ENCODE data around the gene CLEC10A. TPM values are rescaled to one million over a fixed set of nuclear protein-coding genes. Genes with fewer than 3 reads are reported as not detected.
"Not testable (repeated sequence)": the region's sequence is repeated elsewhere in the genome, so short reads cannot be mapped to it uniquely, and the experiment has no call there.

Gene CLEC10A
- 1 to 10 TPM; 1.1 to 2.3 (median 1.3) TPM for polyA plus RNA-seq (ENCODE audit: insufficient read length in 4 of 4)

- no peak for DNase-seq (ENCODE audit: low read depth in 4 of 4, low spot score in 2 of 4)
These were observed at the start of gene CLEC10A for GRCh38 chr17:7079581-7080455. CLEC10A (minus strand) TSS chr17:7080251; CDS start chr17:7078812, 1,439 bp downstream.

- DNase-seq (ENCODE audit: low read depth in 4 of 4, low spot score in 2 of 4): no peak
These were observed 49.3 kb upstream of the CLEC10A start for GRCh38 chr17:7129311-7129710.

GRCh38 chr17:7128160-7128559 lies 48.1 kb upstream of the CLEC10A start:
- DNase-seq (ENCODE audit: low read depth in 4 of 4, low spot score in 2 of 4): no peak

- not testable (repeated sequence) for DNase-seq (ENCODE audit: low read depth in 4 of 4, low spot score in 2 of 4)
These were observed 47.5 kb upstream of the CLEC10A start for GRCh38 chr17:7127501-7127900.

- not testable (repeated sequence) for DNase-seq (ENCODE audit: low read depth in 4 of 4, low spot score in 2 of 4)
These were observed 46.3 kb upstream of the CLEC10A start for GRCh38 chr17:7126386-7126785.

GRCh38 chr17:7124923-7125322 lies 44.9 kb upstream of the CLEC10A start:
- no peak for DNase-seq (ENCODE audit: low read depth in 4 of 4, low spot score in 2 of 4)

- no peak for DNase-seq (ENCODE audit: low read depth in 4 of 4, low spot score in 2 of 4)
These were observed 43.8 kb upstream of the CLEC10A start for GRCh38 chr17:7123844-7124243.

- no peak for DNase-seq (ENCODE audit: low read depth in 4 of 4, low spot score in 2 of 4)
These were observed 42.3 kb upstream of the CLEC10A start for GRCh38 chr17:7122381-7122780.

GRCh38 chr17:7120635-7121034 lies 40.6 kb upstream of the CLEC10A start:
- DNase-seq (ENCODE audit: low read depth in 4 of 4, low spot score in 2 of 4): not testable (repeated sequence)

GRCh38 chr17:7120123-7120522 lies 40.1 kb upstream of the CLEC10A start:
- no peak for DNase-seq (ENCODE audit: low read depth in 4 of 4, low spot score in 2 of 4)

- no peak for DNase-seq (ENCODE audit: low read depth in 4 of 4, low spot score in 2 of 4)
These were observed 39.3 kb upstream of the CLEC10A start for GRCh38 chr17:7119314-7119713.

GRCh38 chr17:7114875-7115614 lies 35.0 kb upstream of the CLEC10A start:
- no peak for DNase-seq (ENCODE audit: low read depth in 4 of 4, low spot score in 2 of 4)

GRCh38 chr17:7114241-7114874 lies 34.3 kb upstream of the CLEC10A start, which contains the start of gene ASGR2:
ASGR2 (minus strand) TSS chr17:7114822; CDS start chr17:7114240, 582 bp downstream.
- DNase-seq (ENCODE audit: low read depth in 4 of 4, low spot score in 2 of 4): no peak

GRCh38 chr17:7113273-7114071 lies 33.4 kb upstream of the CLEC10A start:
- no peak for DNase-seq (ENCODE audit: low read depth in 4 of 4, low spot score in 2 of 4)

GRCh38 chr17:7112510-7113108 lies 32.6 kb upstream of the CLEC10A start:
- no peak for DNase-seq (ENCODE audit: low read depth in 4 of 4, low spot score in 2 of 4)

- DNase-seq (ENCODE audit: low read depth in 4 of 4, low spot score in 2 of 4): no peak
These were observed 31.9 kb upstream of the CLEC10A start for GRCh38 chr17:7111784-7112509.

- no peak for DNase-seq (ENCODE audit: low read depth in 4 of 4, low spot score in 2 of 4)
These were observed 30.7 kb upstream of the CLEC10A start for GRCh38 chr17:7110617-7111306.

- DNase-seq (ENCODE audit: low read depth in 4 of 4, low spot score in 2 of 4): no peak
These were observed 29.6 kb upstream of the CLEC10A start for GRCh38 chr17:7109461-7110322.
